AG04450 (cell line): ENCODE results near the gene MCOLN3. TPM values are rescaled to one million over a fixed set of nuclear protein-coding genes. Genes with fewer than 3 reads are reported as not detected.

Experiments used
- CTCF ChIA-PET: fragments of 300-600, 350-600 bp; formaldehyde crosslinking; extraction: SDS; loops from one replicate; lab custom pipeline; 2022; ENCODE audit warnings: antibody characterized with exemption, inconsistent platforms; lab: Charles Lee
- POLR2A ChIA-PET: fragments of 350-600 bp; formaldehyde crosslinking; extraction: SDS; loops from one replicate; lab custom pipeline; 2021; ENCODE audit warnings: antibody characterized with exemption, inconsistent platforms; lab: Yijun Ruan, JAX
- DNase-seq: peaks from one replicate; pipeline ENCODE4 v3.0.0-alpha.2; 2011; ENCODE audit warnings: low read depth, low spot score
- H3K27ac ChIP-seq: one replicate; pipeline ENCODE4 v1.5.1; 2012; ENCODE audit warnings: low read depth, low read length, control low read depth
- H3K27me3 ChIP-seq: one replicate; pipeline ENCODE4 v1.6.0; 2012; ENCODE audit warnings: low read length; ENCODE audit not compliant: control insufficient read depth, insufficient read depth
- H3K4me3 ChIP-seq: 2 replicates; pipeline ENCODE4 v1.5.1; 2011; ENCODE audit warnings: mild to moderate bottlenecking, low read depth, low read length, control low read depth
- H3K9me3 ChIP-seq: 2 replicates; pipeline ENCODE4 v1.5.1; 2012; ENCODE audit warnings: low read length; ENCODE audit not compliant: control insufficient read depth, insufficient read depth
- CTCF ChIP-seq: IDR thresholded peaks from 2 replicates; pipeline ENCODE4 v1.5.1; 2011; ENCODE audit warnings: low read depth, low read length, control low read depth, inconsistent platforms
- polyA minus RNA-seq: library from RNA; depleted of rRNA, polyadenylated mRNA; stranded (reverse); fragments of >200 nt; gene quantifications from 2 replicates; pipeline ENCODE4 v1.2.3, GENCODE V29; 2011; rRNA and poly(A)+ RNA removed
- polyA plus RNA-seq: library from polyadenylated mRNA; depleted of rRNA; stranded (reverse); fragments of >200 nt; gene quantifications from 2 replicates; pipeline ENCODE4 v1.2.3, GENCODE V29; 2011; rRNA removed

MCOLN3 gene, protein sequence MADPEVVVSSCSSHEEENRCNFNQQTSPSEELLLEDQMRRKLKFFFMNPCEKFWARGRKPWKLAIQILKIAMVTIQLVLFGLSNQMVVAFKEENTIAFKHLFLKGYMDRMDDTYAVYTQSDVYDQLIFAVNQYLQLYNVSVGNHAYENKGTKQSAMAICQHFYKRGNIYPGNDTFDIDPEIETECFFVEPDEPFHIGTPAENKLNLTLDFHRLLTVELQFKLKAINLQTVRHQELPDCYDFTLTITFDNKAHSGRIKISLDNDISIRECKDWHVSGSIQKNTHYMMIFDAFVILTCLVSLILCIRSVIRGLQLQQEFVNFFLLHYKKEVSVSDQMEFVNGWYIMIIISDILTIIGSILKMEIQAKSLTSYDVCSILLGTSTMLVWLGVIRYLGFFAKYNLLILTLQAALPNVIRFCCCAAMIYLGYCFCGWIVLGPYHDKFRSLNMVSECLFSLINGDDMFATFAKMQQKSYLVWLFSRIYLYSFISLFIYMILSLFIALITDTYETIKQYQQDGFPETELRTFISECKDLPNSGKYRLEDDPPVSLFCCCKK
- polyA plus RNA-seq (0.05 TPM in 2 replicates), polyA minus RNA-seq (not detected in 2 replicates)

- Histone ChIP-seq H3K27me3 (peaks cover 63% of the 10 kb centered on the region), H3K4me3 (peak within 1 kb of the TSS; percentile 27; the same call in 1 of the 2 replicates), H3K9me3 (peaks cover 4% of the 10 kb centered on the region; the same call in 1 of the 2 replicates), H3K27ac (no peak within 1 kb of the TSS)
- DNase-seq: no peak
- ChIA-PET CTCF (interaction anchor here (0.7 to 2.4 kb wide), 2 partner anchors 104 to 131 kb away, joined by 4 to 5 read pairs; no protein-coding TSS in a partner anchor), POLR2A (no interaction called here)
- no peak for TF ChIP-seq CTCF
Measured at GRCh38 chr1:85048296-85049064, at the start of gene MCOLN3. Gene MCOLN3 (minus strand): TSS chr1:85048500. CDS start chr1:85045360, 3,140 bp downstream.

DNA sequence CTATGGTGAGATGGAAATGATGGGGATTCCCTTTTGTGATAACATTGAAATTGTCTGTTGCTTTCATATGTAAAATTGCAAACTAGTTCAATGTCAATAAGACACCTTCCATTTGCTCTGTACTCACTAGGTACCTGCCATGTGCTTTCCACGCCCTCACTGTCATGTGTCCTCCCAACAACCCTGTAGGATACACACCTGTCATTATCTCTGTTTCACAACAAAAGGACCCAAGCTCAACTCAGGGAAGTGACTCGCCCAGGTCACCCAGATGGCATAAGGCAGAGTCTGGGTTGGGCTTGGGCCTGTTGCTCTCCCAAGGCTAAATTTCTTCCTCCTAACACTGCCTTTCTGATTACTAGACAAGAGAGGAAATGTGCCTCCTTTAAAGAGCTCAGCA is 45.3 kb upstream of the MCOLN3 start:
- no peak for TF ChIP-seq CTCF
- DNase-seq: no peak
- CTCF ChIA-PET: interaction anchor here (1.0 to 1.7 kb wide), 2 partner anchors 149 to 161 kb away, joined by 3 to 5 read pairs; no protein-coding TSS in a partner anchor

GRCh38 chr1:85091671-85092280 is 43.5 kb upstream of the MCOLN3 start:
- no peak overlapping the region for H3K27ac ChIP-seq
- H3K4me3 ChIP-seq: no peak overlapping the region
- peaks cover 2% of the 10 kb centered on the region for H3K27me3 ChIP-seq
- no peaks in the 10 kb centered on the region for H3K9me3 ChIP-seq
- TF ChIP-seq CTCF: no peak
- DNase-seq: no peak
- ChIA-PET POLR2A (no interaction called here), CTCF (interaction anchor here (1.3 kb wide), 1 partner anchor 163 kb away, joined by 8 read pairs; no protein-coding TSS in a partner anchor)

More for the DNA sequence above, 45.3 kb upstream of the MCOLN3 start:
- no peak overlapping the region for H3K4me3 ChIP-seq
- POLR2A ChIA-PET: no interaction called here
- H3K27me3 ChIP-seq: peaks cover 2% of the 10 kb centered on the region
- H3K9me3 ChIP-seq: no peaks in the 10 kb centered on the region
- no peak overlapping the region for H3K27ac ChIP-seq

DNA sequence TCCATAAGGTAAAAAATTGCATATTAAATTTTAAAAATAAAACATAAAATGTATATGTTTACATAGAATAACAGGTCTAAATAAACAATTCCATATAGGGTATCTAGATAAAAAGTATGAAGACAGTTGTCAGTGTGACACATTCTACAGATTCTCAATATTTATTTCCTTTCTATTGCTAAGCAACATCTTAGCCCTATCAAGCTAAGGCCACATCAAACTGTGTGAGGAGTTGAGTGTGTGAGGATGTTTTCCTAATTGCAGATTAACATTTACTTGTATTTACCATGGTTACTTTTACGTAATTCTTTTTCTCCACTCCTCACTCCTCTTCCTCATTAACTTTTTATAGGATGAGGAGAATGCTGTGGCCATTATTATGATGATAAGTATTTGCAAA is 41.9 kb upstream of the MCOLN3 start:
- H3K4me3 ChIP-seq: no peak overlapping the region
- H3K27ac ChIP-seq: no peak overlapping the region
- peaks cover 2% of the 10 kb centered on the region for H3K27me3 ChIP-seq
- DNase-seq: no peak
- H3K9me3 ChIP-seq: no peaks in the 10 kb centered on the region
- ChIA-PET POLR2A (no interaction called here), CTCF (interaction anchor here (0.9 kb wide), 1 partner anchor 145 kb away, joined by 3 read pairs; no protein-coding TSS in a partner anchor)
- no peak for TF ChIP-seq CTCF
